ENCODE measurements around the gene AP4S1.

- no peak for TF ChIP-seq CTCF (IDR thresholded peaks at IDR 0.05)
- no peak for TF ChIP-seq POLR2A (IDR thresholded peaks at IDR 0.05)
Measured at GRCh38 chr14:31125231-31125630, 99.8 kb downstream of the AP4S1 start.
